Natural killer cell (primary cell): ENCODE results near the gene TRAPPC2B. TPM values are rescaled to one million over a fixed set of nuclear protein-coding genes. Genes with fewer than 3 reads are reported as not detected.

Experiments used
- ATAC-seq, 3 donors: fragments of 150-1000 bp in 2 of 3; fragments of 200-7000 bp in 1 of 3; cut with Tn5 transposase; 1 replicate in 1 of 3; 2 replicates in 2 of 3; pipeline ENCODE4 v1.10.0; 2021; ENCODE audit warnings: mild to moderate bottlenecking in 2 of 3, moderate library complexity in 2 of 3
- DNase-seq, 2 donors: peaks; one replicate each; pipeline versions ENCODE4 v3.0.0 to v3.0.0-alpha.2; 2013 to 2021; ENCODE audit warnings: mixed read lengths in 1 of 2
- H3K27ac ChIP-seq: one replicate; pipeline ENCODE4 v1.5.1; 2013; ENCODE audit warnings: mild to moderate bottlenecking, low read length
- H3K27me3 ChIP-seq: one replicate; pipeline ENCODE4 v1.6.1; 2013; ENCODE audit warnings: low read length; ENCODE audit not compliant: control insufficient read depth, insufficient read depth
- H3K36me3 ChIP-seq: one replicate; pipeline ENCODE4 v1.6.1; 2013; ENCODE audit warnings: low read length; ENCODE audit not compliant: control insufficient read depth, insufficient read depth
- H3K4me1 ChIP-seq: one replicate; pipeline ENCODE4 v1.6.1; 2013; ENCODE audit warnings: low read length; ENCODE audit not compliant: control insufficient read depth, insufficient read depth
- H3K4me3 ChIP-seq: one replicate; pipeline ENCODE4 v1.5.1; 2013; ENCODE audit warnings: low read length
- H3K9me3 ChIP-seq: one replicate; pipeline ENCODE4 v1.6.1; 2013; ENCODE audit warnings: low read length; ENCODE audit not compliant: control insufficient read depth, insufficient read depth
- H3K27ac Mint-ChIP-seq, 2 donors: one replicate each; pipeline ENCODE4 v1.8.0; 2022; ENCODE audit warnings: mild to moderate bottlenecking in 2 of 2, mixed read lengths in 2 of 2, moderate library complexity in 1 of 2
- H3K27me3 Mint-ChIP-seq, 2 donors: one replicate each; pipeline ENCODE4 v1.8.0; 2022; ENCODE audit warnings: low read depth in 2 of 2, mixed read lengths in 2 of 2
- H3K36me3 Mint-ChIP-seq: one replicate; pipeline ENCODE4 v1.8.0; 2022; ENCODE audit warnings: mixed read lengths
- H3K4me1 Mint-ChIP-seq, 2 donors: one replicate each; pipeline ENCODE4 v1.8.0; 2022; ENCODE audit warnings: mixed read lengths in 2 of 2
- H3K4me3 Mint-ChIP-seq: one replicate; pipeline ENCODE4 v1.8.0; 2022; ENCODE audit warnings: mild to moderate bottlenecking, moderate library complexity, mixed read lengths
- H3K9me3 Mint-ChIP-seq, 2 donors: one replicate each; pipeline ENCODE4 v1.8.0; 2022; ENCODE audit warnings: mixed read lengths in 2 of 2
- CTCF ChIP-seq: fragments of 200-600 bp; IDR thresholded peaks from one replicate; pipeline ENCODE4 v1.8.0; 2022; ENCODE audit warnings: antibody characterized with exemption
- WGBS: methylation state at CpG from one replicate; pipeline ENCODE4 v1.1.7; 2013; ENCODE audit warnings: missing lambda C conversion rate; ENCODE audit not compliant: insufficient coverage; 5-methylcytosine and 5-hydroxymethylcytosine counted together
- intact Hi-C: fragments of 100-400 bp; cut with micrococcal nuclease; formaldehyde crosslinking; loops from one replicate; pipeline ENCODE4 v1.14.2; 2022
- total RNA-seq, 4 donors: library from RNA; stranded (reverse); fragments of 120-200 nt in 1 of 4; gene quantifications; one replicate each; pipeline versions ENCODE4 v1.2.3 to v1.2.4, GENCODE V29; 2013 to 2022

The TRAPPC2B gene
- total RNA-seq, 3 donors from 2014 or later (not counting 1 experiment from before 2014, with no cell fraction given): 7.4 to 15.6 (median 13.7) TPM

- no peaks in the 10 kb centered on the region for H3K4me1 ChIP-seq
- no peaks in the 10 kb centered on the region for H3K4me1 Mint-ChIP-seq
- no peak for TF ChIP-seq CTCF
- H3K4me3 Mint-ChIP-seq: no peak overlapping the region
- WGBS: 100% methylated on average over 2 of the region's 3 CpGs
- no peaks in the 10 kb centered on the region for H3K27me3 ChIP-seq
- DNase-seq (no peak), ATAC-seq (no peak)
- H3K9me3 Mint-ChIP-seq: peaks cover 11 to 16% of the 10 kb centered on the region in 2 donors
- H3K27ac ChIP-seq: no peak overlapping the region
- intact Hi-C loops: no loop called here
- H3K27me3 Mint-ChIP-seq: no peaks in the 10 kb centered on the region
- H3K4me3 ChIP-seq: no peak overlapping the region
- peaks cover 37% of the 10 kb centered on the region for H3K9me3 ChIP-seq
- H3K36me3 ChIP-seq: peaks cover 14% of the 10 kb centered on the region
- H3K27ac Mint-ChIP-seq: no peak overlapping the region
- peaks cover 58% of the 10 kb centered on the region for H3K36me3 Mint-ChIP-seq
Observed at GRCh38 chr19:57377498-57378146, 14.3 kb downstream of the TRAPPC2B start.

- ATAC-seq: no peak
- peaks cover 5% of the 10 kb centered on the region for H3K36me3 ChIP-seq
- H3K9me3 ChIP-seq: peaks cover 26% of the 10 kb centered on the region
- no peak overlapping the region for H3K27ac ChIP-seq
- H3K4me3 ChIP-seq: no peak overlapping the region
- no peaks in the 10 kb centered on the region for H3K4me1 ChIP-seq
- Mint-ChIP-seq H3K4me3 (no peak overlapping the region), H3K36me3 (peaks cover 40% of the 10 kb centered on the region), H3K27me3 (no peaks in the 10 kb centered on the region), H3K4me1 (no peaks in the 10 kb centered on the region), H3K27ac (no peak overlapping the region), H3K9me3 (peaks cover 8 to 12% of the 10 kb centered on the region in 2 donors)
- DNase-seq: no peak
- no peak for TF ChIP-seq CTCF
- intact Hi-C loops: loop anchor here (10.0 kb wide), 1 partner anchor 624 kb away; the partner anchor contains the start of gene ZNF606
- no peaks in the 10 kb centered on the region for H3K27me3 ChIP-seq
Observed at GRCh38 chr19:57380923-57381322, 17.6 kb downstream of the TRAPPC2B start.

- 92% methylated on average over 7 of the region's 7 CpGs for WGBS
- DNase-seq (no peak), ATAC-seq (no peak)
- H3K4me3 Mint-ChIP-seq: no peak overlapping the region
- H3K9me3 Mint-ChIP-seq: peaks cover 8 to 12% of the 10 kb centered on the region in 2 donors
- H3K4me1 Mint-ChIP-seq: no peaks in the 10 kb centered on the region
- Histone ChIP-seq H3K36me3 (no peaks in the 10 kb centered on the region), H3K4me3 (no peak overlapping the region), H3K4me1 (no peaks in the 10 kb centered on the region), H3K27ac (no peak overlapping the region), H3K9me3 (peaks cover 9% of the 10 kb centered on the region), H3K27me3 (no peaks in the 10 kb centered on the region)
- H3K36me3 Mint-ChIP-seq: peaks cover 27% of the 10 kb centered on the region
- TF ChIP-seq CTCF: no peak
- no peak overlapping the region for H3K27ac Mint-ChIP-seq
- intact Hi-C loops: loop anchor here (10.0 kb wide), 1 partner anchor 622 kb away; the partner anchor contains the start of gene ZNF606
- peaks cover 0 to 4% of the 10 kb centered on the region in 2 donors for H3K27me3 Mint-ChIP-seq
Observed at GRCh38 chr19:57382806-57383488, 19.6 kb downstream of the TRAPPC2B start.
